ENCODE measurements around the gene YOD1. TPM values are rescaled to one million over a fixed set of nuclear protein-coding genes. Genes with fewer than 3 reads are reported as not detected.

YOD1 gene
- total RNA-seq, 1 donor from 2014 or later: 9.0 TPM

DNA sequence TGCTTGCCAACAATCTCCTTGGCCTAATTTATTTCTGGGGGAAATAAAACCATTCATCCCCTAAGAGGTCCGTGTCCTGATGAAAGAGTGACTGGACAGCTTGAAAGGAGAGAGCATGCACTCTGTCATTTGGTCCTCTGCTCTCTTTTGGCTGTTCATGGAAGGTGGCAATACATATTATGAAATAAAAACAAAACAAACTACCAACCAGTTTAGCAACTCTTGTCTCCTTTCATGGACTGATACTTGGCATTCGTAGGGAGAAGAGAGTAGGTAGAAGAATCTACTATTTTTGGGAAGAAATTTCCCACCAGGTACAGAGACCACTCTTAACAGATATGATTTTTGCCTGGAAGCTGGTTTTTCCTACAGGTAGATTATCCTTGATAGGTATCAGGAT is 17.7 kb downstream of the YOD1 start:
- no peak for DNase-seq (ENCODE audit: low spot score)
- no peaks in the 10 kb centered on the region for H3K27me3 Mint-ChIP-seq (ENCODE audit: unreplicated experiment)
- no peaks in the 10 kb centered on the region for H3K36me3 Mint-ChIP-seq (ENCODE audit: low read depth, unreplicated experiment)
- no peak overlapping the region for H3K4me3 Mint-ChIP-seq (ENCODE audit: unreplicated experiment)
- no peaks in the 10 kb centered on the region for H3K9me3 Mint-ChIP-seq (ENCODE audit: unreplicated experiment)
- H3K27ac Mint-ChIP-seq (ENCODE audit: unreplicated experiment): no peak overlapping the region
- TF ChIP-seq, protein P1, sequence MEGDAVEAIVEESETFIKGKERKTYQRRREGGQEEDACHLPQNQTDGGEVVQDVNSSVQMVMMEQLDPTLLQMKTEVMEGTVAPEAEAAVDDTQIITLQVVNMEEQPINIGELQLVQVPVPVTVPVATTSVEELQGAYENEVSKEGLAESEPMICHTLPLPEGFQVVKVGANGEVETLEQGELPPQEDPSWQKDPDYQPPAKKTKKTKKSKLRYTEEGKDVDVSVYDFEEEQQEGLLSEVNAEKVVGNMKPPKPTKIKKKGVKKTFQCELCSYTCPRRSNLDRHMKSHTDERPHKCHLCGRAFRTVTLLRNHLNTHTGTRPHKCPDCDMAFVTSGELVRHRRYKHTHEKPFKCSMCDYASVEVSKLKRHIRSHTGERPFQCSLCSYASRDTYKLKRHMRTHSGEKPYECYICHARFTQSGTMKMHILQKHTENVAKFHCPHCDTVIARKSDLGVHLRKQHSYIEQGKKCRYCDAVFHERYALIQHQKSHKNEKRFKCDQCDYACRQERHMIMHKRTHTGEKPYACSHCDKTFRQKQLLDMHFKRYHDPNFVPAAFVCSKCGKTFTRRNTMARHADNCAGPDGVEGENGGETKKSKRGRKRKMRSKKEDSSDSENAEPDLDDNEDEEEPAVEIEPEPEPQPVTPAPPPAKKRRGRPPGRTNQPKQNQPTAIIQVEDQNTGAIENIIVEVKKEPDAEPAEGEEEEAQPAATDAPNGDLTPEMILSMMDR (IDR thresholded peaks at IDR 0.05; ENCODE audit: unreplicated experiment): no peak
- H3K4me1 Mint-ChIP-seq (ENCODE audit: unreplicated experiment): peaks cover 7% of the 10 kb centered on the region

DNA sequence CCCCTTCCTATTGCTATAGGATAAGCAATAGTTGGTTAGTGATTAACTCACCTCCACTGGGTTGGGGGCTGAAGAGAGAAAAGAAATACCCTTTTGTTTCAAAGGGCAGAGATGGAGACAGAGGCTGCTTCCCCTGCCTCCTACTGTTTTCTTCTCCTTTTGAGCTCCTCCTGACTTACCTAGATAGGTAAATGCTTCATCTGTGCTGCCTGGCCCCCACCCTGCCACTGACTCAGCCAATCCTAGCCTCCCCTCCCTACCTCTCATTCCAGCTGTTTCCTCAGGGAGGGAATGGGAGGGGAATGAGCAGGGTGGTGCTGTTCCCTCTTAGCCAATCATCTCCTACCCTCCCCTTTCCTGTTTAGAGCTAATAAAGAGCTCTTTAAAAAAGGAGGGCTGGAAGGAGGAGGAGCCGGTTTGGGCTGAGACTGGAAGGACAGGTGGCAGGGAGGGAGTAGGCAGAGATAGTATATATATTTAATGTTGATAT is 18.4 kb downstream of the YOD1 start, which contains the start of gene C1orf116:
Gene C1orf116 (minus strand): TSS at position 229 of the 490 bp plus-strand sequence. CDS start 5,158 bp downstream, outside the sequence.
- no peak for DNase-seq (ENCODE audit: low spot score)
- H3K4me3 Mint-ChIP-seq (ENCODE audit: unreplicated experiment): no peak within 1 kb of the TSS
- TF ChIP-seq, protein P1 (IDR thresholded peaks at IDR 0.05; ENCODE audit: unreplicated experiment): no peak
- no peaks in the 10 kb centered on the region for H3K36me3 Mint-ChIP-seq (ENCODE audit: low read depth, unreplicated experiment)
- H3K27me3 Mint-ChIP-seq (ENCODE audit: unreplicated experiment): peaks cover 2% of the 10 kb centered on the region
- no peaks in the 10 kb centered on the region for H3K9me3 Mint-ChIP-seq (ENCODE audit: unreplicated experiment)
- H3K4me1 Mint-ChIP-seq (ENCODE audit: unreplicated experiment): peaks cover 7% of the 10 kb centered on the region
- H3K27ac Mint-ChIP-seq (ENCODE audit: unreplicated experiment): no peak within 1 kb of the TSS

DNA sequence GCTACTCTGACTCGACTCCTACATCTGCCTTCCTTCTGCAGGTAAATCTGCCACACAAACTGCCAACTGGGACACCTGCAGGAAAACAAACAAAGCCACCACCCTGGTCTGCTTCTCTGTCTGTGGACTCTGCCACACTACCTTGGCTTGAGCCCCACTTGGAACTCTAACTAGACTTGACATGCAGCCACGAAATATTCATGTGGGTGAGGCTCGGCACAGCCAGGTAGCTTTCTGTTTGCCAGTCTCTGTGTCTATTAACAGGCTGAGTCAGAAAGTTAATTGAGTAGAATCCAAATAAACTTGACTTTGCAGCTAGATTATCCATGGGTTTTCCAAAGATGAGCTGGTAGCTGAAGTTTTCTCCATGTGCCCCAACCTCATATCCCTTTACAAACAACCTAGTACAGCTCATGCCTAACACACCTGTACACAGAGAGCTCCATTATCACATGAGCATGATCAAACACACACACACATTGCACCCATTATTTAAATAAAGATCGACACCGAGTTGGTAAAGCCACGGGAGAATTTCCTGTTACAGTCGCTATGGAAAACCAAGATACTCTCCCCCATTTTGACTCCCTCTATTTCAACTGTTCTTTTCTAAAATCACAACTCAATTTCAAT is 19.3 kb downstream of the YOD1 start:
- no peak for DNase-seq (ENCODE audit: low spot score)
- no peaks in the 10 kb centered on the region for H3K36me3 Mint-ChIP-seq (ENCODE audit: low read depth, unreplicated experiment)
- H3K4me1 Mint-ChIP-seq (ENCODE audit: unreplicated experiment): peaks cover 7% of the 10 kb centered on the region
- H3K4me3 Mint-ChIP-seq (ENCODE audit: unreplicated experiment): no peak overlapping the region
- H3K27me3 Mint-ChIP-seq (ENCODE audit: unreplicated experiment): peaks cover 4% of the 10 kb centered on the region
- no peak overlapping the region for H3K27ac Mint-ChIP-seq (ENCODE audit: unreplicated experiment)
- TF ChIP-seq, protein P1 (IDR thresholded peaks at IDR 0.05; ENCODE audit: unreplicated experiment): no peak
- H3K9me3 Mint-ChIP-seq (ENCODE audit: unreplicated experiment): no peaks in the 10 kb centered on the region

DNA sequence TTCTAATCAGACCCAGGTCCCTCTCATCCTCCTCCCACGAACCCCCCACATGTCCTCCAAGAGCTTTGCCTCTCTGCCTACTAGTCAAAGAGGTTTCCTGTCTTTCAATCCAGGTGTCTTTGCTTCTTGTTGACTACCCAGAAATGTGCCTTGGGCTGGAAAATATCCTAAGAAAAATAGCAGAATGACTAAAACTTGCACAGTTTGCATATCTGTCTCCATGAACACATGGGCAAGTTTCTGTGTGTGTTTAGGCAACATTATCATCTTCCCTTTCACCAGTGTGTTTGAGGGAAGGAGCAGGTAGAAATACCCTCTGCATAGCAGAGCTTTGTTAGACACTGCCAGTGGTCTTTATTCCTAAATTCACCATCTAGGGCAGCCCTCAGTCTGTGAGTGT is 20.0 kb downstream of the YOD1 start:
- TF ChIP-seq, protein P1 (IDR thresholded peaks at IDR 0.05; ENCODE audit: unreplicated experiment): no peak
- Mint-ChIP-seq H3K27ac (ENCODE audit: unreplicated experiment) (no peak overlapping the region), H3K9me3 (ENCODE audit: unreplicated experiment) (no peaks in the 10 kb centered on the region), H3K4me3 (ENCODE audit: unreplicated experiment) (no peak overlapping the region), H3K36me3 (ENCODE audit: low read depth, unreplicated experiment) (no peaks in the 10 kb centered on the region), H3K27me3 (ENCODE audit: unreplicated experiment) (peaks cover 4% of the 10 kb centered on the region), H3K4me1 (ENCODE audit: unreplicated experiment) (peaks cover 10% of the 10 kb centered on the region)
- DNase-seq (ENCODE audit: low spot score): no peak

DNA sequence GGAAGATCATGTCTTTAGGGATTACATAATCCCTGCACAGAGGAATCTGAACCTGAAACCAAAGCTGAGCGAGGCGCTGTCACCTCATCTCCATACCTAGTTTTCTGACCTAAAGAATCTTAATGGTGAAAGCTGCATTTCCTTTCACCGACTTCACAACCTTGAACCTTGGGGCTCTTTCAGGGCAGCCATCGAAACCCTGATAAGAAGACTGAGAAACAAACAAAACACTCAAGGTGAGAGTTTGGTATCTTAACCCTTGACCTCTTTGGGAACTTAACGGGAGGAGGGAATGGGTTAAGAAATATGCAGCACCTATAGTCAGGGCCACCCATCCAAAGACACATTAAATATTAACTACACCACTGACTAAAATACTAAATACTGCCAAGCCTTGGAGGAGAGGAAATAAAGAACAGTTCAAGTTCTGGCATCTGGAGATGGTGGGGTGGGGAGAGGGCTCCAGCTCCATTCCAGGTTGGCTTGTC is 20.4 kb downstream of the YOD1 start:
- no peak for DNase-seq (ENCODE audit: low spot score)
- Mint-ChIP-seq H3K27ac (ENCODE audit: unreplicated experiment) (no peak overlapping the region), H3K4me3 (ENCODE audit: unreplicated experiment) (no peak overlapping the region), H3K36me3 (ENCODE audit: low read depth, unreplicated experiment) (no peaks in the 10 kb centered on the region), H3K27me3 (ENCODE audit: unreplicated experiment) (peaks cover 5% of the 10 kb centered on the region), H3K9me3 (ENCODE audit: unreplicated experiment) (no peaks in the 10 kb centered on the region), H3K4me1 (ENCODE audit: unreplicated experiment) (peaks cover 15% of the 10 kb centered on the region)
- TF ChIP-seq, protein P1 (IDR thresholded peaks at IDR 0.05; ENCODE audit: unreplicated experiment): no peak
